Lung (tissue), 12 donors: ENCODE measurements around the gene IQCB1. TPM values are rescaled to one million over a fixed set of nuclear protein-coding genes. Genes with fewer than 3 reads are reported as not detected.

Experiments
- ATAC-seq: fragments of 200-7000 bp; cut with Tn5 transposase; one replicate; pipeline ENCODE4 v1.9.1; 2020; ENCODE audit warnings: moderate number of reproducible peaks; ENCODE audit not compliant: insufficient read depth, low FRiP score
- DNase-seq, 3 donors: peaks; one replicate each; pipeline ENCODE4 v3.0.0-alpha.2; 2013 to 2017
- H3K27ac ChIP-seq, 2 donors: one replicate each; pipeline ENCODE4 v1.5.1; 2013; ENCODE audit warnings: mild to moderate bottlenecking in 2 of 2, moderate library complexity in 2 of 2, control low read depth in 1 of 2, inconsistent platforms in 1 of 2, low read depth in 1 of 2, low read length in 1 of 2
- H3K27me3 ChIP-seq, 3 donors: one replicate each; pipeline ENCODE4 v1.5.1; 2013; ENCODE audit warnings: low read length in 2 of 3; ENCODE audit not compliant: control insufficient read depth in 3 of 3, insufficient read depth in 3 of 3
- H3K36me3 ChIP-seq, 4 donors: one replicate each; pipeline ENCODE4 v1.5.1; 2013; ENCODE audit warnings: low read length in 4 of 4, mild to moderate bottlenecking in 1 of 4, moderate library complexity in 1 of 4; ENCODE audit not compliant: control insufficient read depth in 4 of 4, insufficient read depth in 4 of 4
- H3K4me1 ChIP-seq, 5 donors: one replicate each; pipeline ENCODE4 v1.5.1; 2013; ENCODE audit warnings: low read length in 5 of 5, mild to moderate bottlenecking in 2 of 5, moderate library complexity in 1 of 5; ENCODE audit not compliant: control insufficient read depth in 5 of 5, insufficient read depth in 5 of 5
- H3K4me3 ChIP-seq: one replicate; pipeline ENCODE4 v1.5.1; 2013; ENCODE audit warnings: mild to moderate bottlenecking, control low read depth, moderate library complexity
- H3K9ac ChIP-seq, 2 donors: one replicate each; pipeline ENCODE4 v1.5.1; 2013; ENCODE audit warnings: low read length in 2 of 2, control low read depth in 1 of 2; ENCODE audit not compliant: insufficient read depth in 1 of 2
- H3K9me3 ChIP-seq, 4 donors: one replicate each; pipeline ENCODE4 v1.5.1; 2013; ENCODE audit warnings: low read length in 3 of 4, mild to moderate bottlenecking in 1 of 4, moderate library complexity in 1 of 4; ENCODE audit not compliant: control insufficient read depth in 4 of 4, insufficient read depth in 3 of 4
- CTCF ChIP-seq: IDR thresholded peaks from 2 replicates; pipeline ENCODE4 v1.5.1; 2012; ENCODE audit warnings: mild to moderate bottlenecking; ENCODE audit errors: control extremely low read depth, extremely low read depth
- WGBS, 2 donors: extraction: QIAGEN DNeasy Blood & Tissue Kit; methylation state at CpG; one replicate each; pipeline ENCODE4 v1.1.7; 2013; 5-methylcytosine and 5-hydroxymethylcytosine counted together
- polyA plus RNA-seq, 2 donors: library from polyadenylated mRNA; stranded (reverse); fragments of 200-250 nt; gene quantifications; one replicate each; pipeline ENCODE4 v1.2.1, GENCODE V29; 2013
- total RNA-seq, 2 donors: library from RNA; depleted of rRNA in 1 of 2; stranded (reverse); fragments of >200 nt in 1 of 2; gene quantifications; one replicate each; pipeline ENCODE4 v1.2.1, GENCODE V29; 2014 to 2021
- donor health status: control.
- donor health status: control.
- donor health status: Bipolar disorder and iron deficiency.
- donor health status: healthy.
- donor health status: DM: yes; HTN: yes; CAD: no.

Gene IQCB1
- total and polyA plus RNA-seq, 4 donors = 11.7 to 30.7 (median 15.1) TPM

GRCh38 chr3:121818578-121818977 lies 16.3 kb downstream of the IQCB1 start:
- no peak overlapping the region for H3K4me3 ChIP-seq
- no peaks in the 10 kb centered on the region for H3K4me1 ChIP-seq
- H3K36me3 ChIP-seq = peaks cover 11 to 40% (median 21%) of the 10 kb centered on the region in 4 donors
- no peak for ATAC-seq
- no peaks in the 10 kb centered on the region for H3K27me3 ChIP-seq
- WGBS, 2 donors = 84 to 94% methylated on average over 2 of the region's 2 CpGs
- DNase-seq = no peak
- H3K27ac ChIP-seq = no peak overlapping the region
- TF ChIP-seq CTCF = no peak
- H3K9ac ChIP-seq = no peak overlapping the region
- no peaks in the 10 kb centered on the region for H3K9me3 ChIP-seq

GRCh38 chr3:121817753-121818152 lies 17.1 kb downstream of the IQCB1 start:
- no peak overlapping the region for H3K27ac ChIP-seq
- TF ChIP-seq CTCF = no peak
- ATAC-seq = no peak

GRCh38 chr3:121809249-121809648 lies 25.6 kb downstream of the IQCB1 start:
- Histone ChIP-seq H3K36me3 (peaks cover 10 to 25% (median 14%) of the 10 kb centered on the region in 4 donors), H3K27ac (no peak overlapping the region), H3K4me3 (no peak overlapping the region), H3K9me3 (no peaks in the 10 kb centered on the region), H3K4me1 (no peaks in the 10 kb centered on the region), H3K27me3 (no peaks in the 10 kb centered on the region), H3K9ac (no peak overlapping the region)
- ATAC-seq (no peak), DNase-seq (no peak)
- 34 to 41% methylated on average over 1 of the region's 1 CpG for WGBS, 2 donors
- no peak for TF ChIP-seq CTCF

More at GRCh38 chr3:121817753-121818152, 17.1 kb downstream of the IQCB1 start:
- Histone ChIP-seq H3K36me3 (peaks cover 11 to 32% (median 17%) of the 10 kb centered on the region in 4 donors), H3K4me3 (no peak overlapping the region), H3K9me3 (no peaks in the 10 kb centered on the region), H3K4me1 (no peaks in the 10 kb centered on the region), H3K27me3 (no peaks in the 10 kb centered on the region), H3K9ac (no peak overlapping the region)
- no peak for DNase-seq

GRCh38 chr3:121803771-121804320 lies 31.0 kb downstream of the IQCB1 start:
- no peak for DNase-seq
- Histone ChIP-seq H3K27me3 (no peaks in the 10 kb centered on the region), H3K4me3 (no peak overlapping the region), H3K4me1 (no peaks in the 10 kb centered on the region), H3K9ac (no peak overlapping the region), H3K9me3 (no peaks in the 10 kb centered on the region), H3K36me3 (peaks cover 2 to 16% (median 10%) of the 10 kb centered on the region in 4 donors), H3K27ac (no peak overlapping the region)
- ATAC-seq = no peak
- WGBS, 2 donors = 88 to 89% methylated on average over 2 of the region's 2 CpGs
- TF ChIP-seq CTCF = no peak
